H9 (cell line): ENCODE data around the gene TMEM154. TPM values are rescaled to one million over a fixed set of nuclear protein-coding genes. Genes with fewer than 3 reads are reported as not detected.

ENCODE experiments used
- DNase-seq: peaks from one replicate; pipeline ENCODE4 v3.0.0-alpha.2; 2017
- H2AFZ ChIP-seq: one replicate; pipeline ENCODE4 v1.6.1; 2013; ENCODE audit warnings: mild to moderate bottlenecking, low read length, control low read depth, moderate library complexity
- H2AK5ac ChIP-seq: 2 replicates; pipeline ENCODE4 v1.6.1; 2013; ENCODE audit warnings: low read length, control low read depth, mixed read lengths; ENCODE audit not compliant: insufficient read length
- H2BK120ac ChIP-seq: one replicate; pipeline ENCODE4 v1.6.1; 2013; ENCODE audit warnings: low read depth, mild to moderate bottlenecking, low read length, control low read depth, inconsistent platforms; ENCODE audit not compliant: poor library complexity, severe bottlenecking
- H2BK12ac ChIP-seq: 2 replicates; pipeline ENCODE4 v1.6.1; 2013; ENCODE audit warnings: low read length, control low read depth, mixed read lengths, low read depth; ENCODE audit not compliant: insufficient read length
- H2BK15ac ChIP-seq: 2 replicates; pipeline ENCODE4 v1.6.1; 2013; ENCODE audit warnings: low read depth, low read length, control low read depth
- H2BK20ac ChIP-seq: one replicate; pipeline ENCODE4 v1.6.1; 2013; ENCODE audit warnings: low read depth, mild to moderate bottlenecking, low read length, control low read depth, inconsistent platforms; ENCODE audit not compliant: poor library complexity, severe bottlenecking
- H2BK5ac ChIP-seq: 2 replicates; pipeline ENCODE4 v1.6.1; 2013; ENCODE audit warnings: low read length, control low read depth, mixed read lengths; ENCODE audit not compliant: insufficient read length
- H3K14ac ChIP-seq: 2 replicates; pipeline ENCODE4 v1.6.1; 2013; ENCODE audit warnings: low read length, control low read depth; ENCODE audit not compliant: insufficient read depth
- H3K18ac ChIP-seq: 2 replicates; pipeline ENCODE4 v1.6.1; 2013; ENCODE audit warnings: low read depth, mild to moderate bottlenecking, mixed read lengths, low read length, control low read depth; ENCODE audit not compliant: insufficient read length
- H3K23ac ChIP-seq: 2 replicates; pipeline ENCODE4 v1.6.1; 2013; ENCODE audit warnings: low read length, control low read depth, mixed read lengths, low read depth; ENCODE audit not compliant: insufficient read length
- H3K23me2 ChIP-seq: 2 replicates; pipeline ENCODE4 v1.6.1; 2013; ENCODE audit warnings: low read depth, mild to moderate bottlenecking, mixed read lengths, low read length, control low read depth; ENCODE audit not compliant: insufficient read length, poor library complexity, severe bottlenecking
- H3K27ac ChIP-seq: 2 replicates; pipeline ENCODE4 v1.5.1; 2013; ENCODE audit warnings: low read length, control low read depth, mixed read lengths, low read depth; ENCODE audit not compliant: insufficient read length
- H3K27me3 ChIP-seq: 2 replicates; pipeline ENCODE4 v1.6.1; 2013; ENCODE audit warnings: low read length, control low read depth, inconsistent platforms; ENCODE audit not compliant: insufficient read depth
- H3K4ac ChIP-seq: 2 replicates; pipeline ENCODE4 v1.6.1; 2013; ENCODE audit warnings: low read depth, mild to moderate bottlenecking, control low read depth, inconsistent platforms, low read length, moderate library complexity
- H3K4me1 ChIP-seq: 2 replicates; pipeline ENCODE4 v1.6.1; 2013; ENCODE audit warnings: low read length, control low read depth, inconsistent platforms; ENCODE audit not compliant: insufficient read depth
- H3K4me2 ChIP-seq: 2 replicates; pipeline ENCODE4 v1.6.1; 2013; ENCODE audit warnings: low read length, control low read depth, mixed read lengths; ENCODE audit not compliant: insufficient read length, insufficient read depth
- H3K56ac ChIP-seq: 2 replicates; pipeline ENCODE4 v1.6.1; 2013; ENCODE audit warnings: low read depth, mild to moderate bottlenecking, mixed read lengths, low read length, control low read depth; ENCODE audit not compliant: insufficient read length
- H3K79me1 ChIP-seq: 2 replicates; pipeline ENCODE4 v1.6.1; 2013; ENCODE audit warnings: low read depth, mild to moderate bottlenecking, moderate library complexity, low read length, control low read depth, inconsistent platforms; ENCODE audit not compliant: insufficient read depth, poor library complexity, severe bottlenecking
- H3K79me2 ChIP-seq: 2 replicates; pipeline ENCODE4 v1.6.1; 2013; ENCODE audit warnings: low read length, control low read depth, inconsistent platforms; ENCODE audit not compliant: insufficient read depth
- H3K9ac ChIP-seq: 2 replicates; pipeline ENCODE4 v1.6.1; 2013; ENCODE audit warnings: low read length, control low read depth, mixed read lengths; ENCODE audit not compliant: insufficient read length; ENCODE audit errors: extremely low read depth
- H3K9me3 ChIP-seq: one replicate; pipeline ENCODE4 v1.6.1; 2013; ENCODE audit warnings: low read depth, low read length, inconsistent platforms; ENCODE audit not compliant: control insufficient read depth
- H3T11ph ChIP-seq: one replicate; pipeline ENCODE4 v1.6.1; 2013; ENCODE audit warnings: mild to moderate bottlenecking, low read length, control low read depth, inconsistent platforms
- H4K20me1 ChIP-seq: one replicate; pipeline ENCODE4 v1.6.1; 2013; ENCODE audit not compliant: control insufficient read depth, insufficient read length, insufficient read depth
- H4K5ac ChIP-seq: 2 replicates; pipeline ENCODE4 v1.6.1; 2013; ENCODE audit warnings: low read depth, mild to moderate bottlenecking, mixed read lengths, low read length, control low read depth; ENCODE audit not compliant: insufficient read length
- H4K8ac ChIP-seq: replicated peaks from 2 replicates; pipeline ENCODE4 v1.6.1; 2013; ENCODE audit warnings: low read length, control low read depth, mixed read lengths, low read depth; ENCODE audit not compliant: insufficient read length
- H4K91ac ChIP-seq: 2 replicates; pipeline ENCODE4 v1.6.1; 2013; ENCODE audit warnings: low read depth, mild to moderate bottlenecking, moderate library complexity, mixed read lengths, low read length, control low read depth; ENCODE audit not compliant: insufficient read length
- H3K27ac Mint-ChIP-seq, 3 experiments: 2 replicates in 2 of 3; 3 replicates in 1 of 3; pipeline ENCODE4 v1.8.0; 2020 to 2021; ENCODE audit warnings: mixed read lengths in 3 of 3, mild to moderate bottlenecking in 1 of 3, moderate library complexity in 1 of 3
- H3K27me3 Mint-ChIP-seq: 2 replicates; pipeline ENCODE4 v1.8.0; 2021; ENCODE audit warnings: low read depth, mild to moderate bottlenecking, moderate library complexity, mixed read lengths
- H3K36me3 Mint-ChIP-seq, 3 experiments: 2 replicates in 2 of 3; 3 replicates in 1 of 3; pipeline ENCODE4 v1.8.0; 2020 to 2021; ENCODE audit warnings: low read depth in 3 of 3, mixed read lengths in 3 of 3; ENCODE audit not compliant: insufficient read depth in 1 of 3
- H3K4me1 Mint-ChIP-seq, 2 experiments: 2 replicates each; pipeline ENCODE4 v1.8.0; 2020; ENCODE audit warnings: mixed read lengths in 2 of 2
- H3K4me3 Mint-ChIP-seq, 2 experiments: 2 replicates in 1 of 2; 3 replicates in 1 of 2; pipeline ENCODE4 v1.8.0; 2020 to 2021; ENCODE audit warnings: mild to moderate bottlenecking in 2 of 2, mixed read lengths in 2 of 2, moderate library complexity in 1 of 2
- H3K9me3 Mint-ChIP-seq, 2 experiments: 2 replicates in 1 of 2; 3 replicates in 1 of 2; pipeline ENCODE4 v1.8.0; 2020; ENCODE audit warnings: mild to moderate bottlenecking in 2 of 2, mixed read lengths in 2 of 2, moderate library complexity in 1 of 2
- WGBS: extraction: QIAGEN DNeasy Blood & Tissue Kit; methylation state at CpG from one replicate; pipeline ENCODE4 v1.1.7; 2013; ENCODE audit warnings: missing lambda C conversion rate, low lambda C conversion rate, mixed read lengths; ENCODE audit not compliant: insufficient read length; ENCODE audit errors: extremely low coverage; 5-methylcytosine and 5-hydroxymethylcytosine counted together
- total RNA-seq: library from RNA; stranded (reverse); gene quantifications from 2 replicates; pipeline ENCODE4 v1.2.1, GENCODE V29; 2021
- TF ChIP-seq, protein P1 (sequence below): fragments of 200-600 bp; sonication (generic); conservative IDR thresholded peaks from 3 replicates; pipeline ENCODE4 v1.8.0; 2021; ENCODE audit warnings: antibody characterized with exemption, mild to moderate bottlenecking

Gene TMEM154
- total RNA-seq, 1 experiment from 2014 or later, result 1.7 TPM

DNA sequence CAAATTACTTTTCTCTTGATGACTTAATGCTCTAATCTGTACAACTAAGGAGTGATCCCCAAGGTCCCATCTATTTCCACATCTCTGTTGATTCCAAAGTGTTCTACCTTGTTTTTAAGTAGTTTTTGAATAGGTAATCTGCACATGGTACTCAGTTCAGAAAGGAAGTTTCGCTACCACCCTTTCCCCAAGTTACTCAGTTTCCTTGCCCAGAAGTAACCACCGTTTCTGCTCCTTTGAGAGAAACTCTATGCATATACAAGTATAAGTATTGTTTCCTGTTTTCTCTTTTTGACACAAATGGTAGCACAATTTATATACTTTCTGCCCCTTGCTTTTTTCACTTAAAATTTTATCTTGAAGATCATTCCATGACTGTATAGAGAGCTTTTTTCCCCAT, 18.1 kb downstream of the TMEM154 start:
- Histone ChIP-seq H3K27me3 (no peaks in the 10 kb centered on the region), H3K27ac (no peak overlapping the region), H3K79me2 (no peaks in the 10 kb centered on the region), H4K8ac (no peak overlapping the region), H3K14ac (no peak overlapping the region), H2AK5ac (no peak overlapping the region), H2BK15ac (no peak overlapping the region), H3K23me2 (no peaks in the 10 kb centered on the region), H3T11ph (no peak overlapping the region), H4K5ac (no peak overlapping the region), H3K4me1 (peaks cover 5% of the 10 kb centered on the region; the same call in 1 of the 2 replicates), H2BK12ac (no peak overlapping the region), H4K91ac (no peak overlapping the region), H2BK5ac (no peak overlapping the region), H3K56ac (no peak overlapping the region), H2AFZ (no peak overlapping the region), H3K23ac (no peak overlapping the region), H3K18ac (no peak overlapping the region), H4K20me1 (no peaks in the 10 kb centered on the region), H2BK20ac (no peak overlapping the region), H3K4me2 (no peak overlapping the region), H3K4ac (no peak overlapping the region), H3K79me1 (no peaks in the 10 kb centered on the region), H3K9me3 (no peaks in the 10 kb centered on the region), H2BK120ac (no peak overlapping the region), H3K9ac (no peak overlapping the region)
- Mint-ChIP-seq H3K36me3 (peaks cover 8 to 17% (median 14%) of the 10 kb centered on the region in 3 experiments), H3K4me3 (no peak overlapping the region), H3K27me3 (no peaks in the 10 kb centered on the region; the same call in 1 of the 2 replicates), H3K9me3 (peaks cover 18 to 20% of the 10 kb centered on the region in 2 experiments), H3K27ac (no peak overlapping the region), H3K4me1 (peaks cover 4 to 7% of the 10 kb centered on the region in 2 experiments)
- TF ChIP-seq, protein P1, sequence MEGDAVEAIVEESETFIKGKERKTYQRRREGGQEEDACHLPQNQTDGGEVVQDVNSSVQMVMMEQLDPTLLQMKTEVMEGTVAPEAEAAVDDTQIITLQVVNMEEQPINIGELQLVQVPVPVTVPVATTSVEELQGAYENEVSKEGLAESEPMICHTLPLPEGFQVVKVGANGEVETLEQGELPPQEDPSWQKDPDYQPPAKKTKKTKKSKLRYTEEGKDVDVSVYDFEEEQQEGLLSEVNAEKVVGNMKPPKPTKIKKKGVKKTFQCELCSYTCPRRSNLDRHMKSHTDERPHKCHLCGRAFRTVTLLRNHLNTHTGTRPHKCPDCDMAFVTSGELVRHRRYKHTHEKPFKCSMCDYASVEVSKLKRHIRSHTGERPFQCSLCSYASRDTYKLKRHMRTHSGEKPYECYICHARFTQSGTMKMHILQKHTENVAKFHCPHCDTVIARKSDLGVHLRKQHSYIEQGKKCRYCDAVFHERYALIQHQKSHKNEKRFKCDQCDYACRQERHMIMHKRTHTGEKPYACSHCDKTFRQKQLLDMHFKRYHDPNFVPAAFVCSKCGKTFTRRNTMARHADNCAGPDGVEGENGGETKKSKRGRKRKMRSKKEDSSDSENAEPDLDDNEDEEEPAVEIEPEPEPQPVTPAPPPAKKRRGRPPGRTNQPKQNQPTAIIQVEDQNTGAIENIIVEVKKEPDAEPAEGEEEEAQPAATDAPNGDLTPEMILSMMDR, result no peak
- WGBS, result no CpG with 5 or more reads among the region's 2 CpGs
- no peak for DNase-seq
